AML-193 (cell line): Measurements from ENCODE around the gene SNTA1.
"Not testable (repeated sequence)": the region's sequence is repeated elsewhere in the genome, so short reads cannot be mapped to it uniquely, and the experiment has no call there.

Experiments used
- DNase-seq, 2 experiments: peaks; one replicate each; lab custom pipeline; 2025; lab: John Stamatoyannopoulos, UW

SNTA1 gene

DNA sequence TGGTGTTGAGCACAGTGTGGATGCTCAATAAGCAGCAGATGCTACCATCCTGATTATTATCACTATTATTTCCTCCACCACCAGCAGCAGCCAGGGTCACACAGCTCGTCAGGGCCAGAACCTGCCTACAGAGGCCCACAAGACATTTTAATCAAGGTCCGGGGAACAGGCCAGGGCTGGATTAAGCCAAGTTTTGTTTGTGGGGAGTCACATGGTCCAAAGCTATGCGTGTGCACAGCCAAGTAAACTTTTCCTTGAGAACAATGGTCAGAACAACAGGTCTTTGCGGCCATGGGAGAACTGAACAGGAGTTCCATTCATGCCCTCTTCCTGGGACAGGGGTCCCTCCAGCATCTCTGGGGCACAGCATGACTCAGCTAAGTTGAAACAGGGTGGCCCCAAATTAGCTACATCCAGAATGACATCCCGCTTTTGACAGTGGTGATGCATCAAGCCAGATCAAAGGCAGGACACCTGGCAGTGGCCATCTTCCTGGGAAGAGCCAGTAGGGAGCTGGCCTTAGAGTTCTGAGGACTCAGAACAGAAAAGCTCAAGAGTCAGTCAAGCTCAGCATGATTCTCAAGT is 11.7 kb downstream of the SNTA1 start:
- no peak for DNase-seq

DNA sequence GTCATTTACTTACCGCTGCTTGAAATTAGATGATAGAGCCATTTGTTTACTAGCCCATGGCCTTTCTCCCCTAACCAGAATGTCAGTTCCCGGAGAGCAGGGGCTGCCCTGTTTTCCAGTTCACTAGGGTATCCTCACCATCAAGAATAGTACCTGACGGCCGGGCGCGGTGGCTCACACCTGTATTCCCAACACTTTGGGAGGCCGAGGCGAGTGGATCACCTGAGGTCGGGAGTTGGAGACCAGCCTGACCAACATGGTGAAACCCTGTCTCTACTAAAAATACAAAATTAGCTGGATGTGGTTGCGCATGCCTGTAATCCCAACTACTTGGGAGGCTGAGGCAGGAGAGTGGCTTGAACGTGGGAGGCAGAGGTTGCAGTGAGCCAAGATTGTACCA is 19.7 kb downstream of the SNTA1 start:
- DNase-seq, result not testable (repeated sequence)

- no peak for DNase-seq
These were observed 20.3 kb downstream of the SNTA1 start for GRCh38 chr20:33423141-33423834.

GRCh38 chr20:33419140-33419974 is 24.2 kb downstream of the SNTA1 start:
- no peak for DNase-seq

GRCh38 chr20:33418033-33418432 is 25.5 kb downstream of the SNTA1 start:
- DNase-seq, result no peak

DNA sequence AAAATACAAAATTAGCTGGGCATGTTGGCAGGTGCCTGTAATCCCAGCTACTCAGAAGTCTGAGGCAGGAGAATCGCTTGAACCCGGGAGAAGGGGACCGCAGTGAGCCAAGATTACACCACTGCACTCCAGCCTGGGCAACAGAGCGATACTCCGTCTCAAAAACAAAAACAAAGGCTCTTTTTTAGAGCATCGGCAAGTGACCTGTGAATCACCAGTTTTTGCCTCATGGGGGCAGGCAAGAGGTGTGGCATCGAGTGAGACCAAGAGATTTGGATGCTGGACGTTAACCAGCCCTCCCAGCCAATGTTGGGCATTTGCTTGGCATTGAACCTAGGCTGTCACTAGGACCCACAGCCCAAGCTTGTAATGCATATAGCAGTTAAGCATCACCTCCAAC is 27.6 kb downstream of the SNTA1 start:
- DNase-seq, result no peak

DNA sequence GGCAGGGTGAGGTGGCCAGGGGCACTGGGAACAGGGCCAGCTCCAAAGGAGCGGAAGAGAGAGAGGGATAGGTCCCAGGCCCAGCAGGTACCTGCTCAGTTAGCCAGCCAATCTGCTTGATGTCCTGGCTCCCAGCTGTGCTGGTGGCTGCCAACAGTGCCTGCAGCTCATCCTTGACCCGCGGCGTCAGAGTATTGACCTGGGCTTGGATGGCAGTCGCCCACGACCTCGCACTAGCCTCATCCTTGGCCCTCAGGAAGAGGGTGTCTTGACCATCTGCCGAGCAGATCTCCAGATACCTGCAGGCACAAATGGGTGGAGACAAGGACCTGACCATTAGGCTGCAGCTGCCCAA is 31.1 kb downstream of the SNTA1 start:
- DNase-seq, result no peak

DNA sequence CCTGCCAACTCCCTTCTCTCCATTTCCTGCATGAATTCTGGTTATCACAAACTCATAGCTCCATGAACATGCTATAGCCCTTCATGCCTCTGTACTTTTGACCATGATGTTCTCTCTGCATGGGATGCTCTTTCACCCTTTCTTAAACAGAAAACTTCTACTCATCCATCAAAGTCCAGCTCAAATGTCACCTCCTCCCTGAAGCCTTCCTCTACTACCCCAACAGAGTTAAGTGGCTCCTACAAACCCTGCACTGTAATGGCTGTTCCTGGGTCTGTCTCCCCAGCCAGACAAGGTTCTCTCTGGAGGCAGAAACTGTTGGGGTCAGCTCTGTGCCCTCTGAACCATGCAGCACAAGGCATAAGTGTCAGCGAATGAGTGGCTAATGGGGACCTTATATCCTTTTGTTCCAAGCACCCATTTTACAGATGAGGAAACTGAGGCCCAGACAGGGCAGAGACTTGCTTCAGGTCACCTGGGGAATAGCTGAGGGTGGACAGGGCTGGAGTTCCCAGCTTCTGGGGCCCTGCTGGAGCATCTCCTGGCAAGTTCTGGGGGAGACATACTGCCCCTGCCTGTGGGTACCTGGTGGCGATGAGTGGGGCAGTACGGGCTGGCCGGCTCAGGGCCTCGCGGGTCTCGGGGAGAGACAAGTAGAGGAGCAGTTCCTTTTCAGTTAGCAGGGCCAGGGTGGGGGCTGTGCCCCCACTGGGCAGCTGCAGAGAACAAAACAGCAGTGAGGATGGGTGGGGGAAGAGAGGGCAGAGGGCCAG is 31.7 kb downstream of the SNTA1 start:
- no peak for DNase-seq

GRCh38 chr20:33411242-33411641 is 32.3 kb downstream of the SNTA1 start:
- no peak for DNase-seq

DNA sequence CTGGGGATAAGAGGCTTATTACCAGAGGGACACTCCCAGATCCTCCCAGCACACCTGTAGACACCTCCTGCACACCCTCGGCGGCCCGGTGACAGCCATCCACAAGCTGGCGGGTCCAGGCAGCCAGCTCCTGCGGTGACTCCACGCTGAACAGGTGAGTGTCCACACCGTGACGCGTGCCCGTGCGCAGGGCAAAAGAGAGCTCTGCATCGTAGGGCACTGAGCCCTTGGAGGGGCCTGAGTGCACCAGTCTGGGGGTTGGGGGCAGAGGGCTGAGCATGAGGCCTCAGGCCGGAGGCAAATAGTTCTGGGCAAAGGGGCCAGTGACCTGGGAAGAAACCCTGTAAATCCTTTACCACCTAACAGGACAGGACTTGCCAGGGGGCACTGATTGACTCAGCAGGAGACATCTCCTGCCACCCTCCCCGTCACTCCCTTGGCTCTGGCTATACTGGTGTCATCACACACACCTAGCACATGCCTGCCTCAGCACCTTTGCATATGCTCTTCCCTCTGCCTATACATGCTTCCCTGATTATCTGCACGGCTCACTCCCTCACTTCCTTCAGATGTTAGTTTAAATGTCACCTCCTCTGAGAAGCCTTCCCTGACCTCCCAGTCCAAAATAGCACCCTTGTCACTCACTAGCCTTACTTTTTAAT is 33.4 kb downstream of the SNTA1 start:
- DNase-seq, result no peak

GRCh38 chr20:33408716-33409654 is 34.6 kb downstream of the SNTA1 start:
- DNase-seq, result no peak

- DNase-seq, result no peak
These were observed 35.2 kb downstream of the SNTA1 start for GRCh38 chr20:33408313-33408712.

GRCh38 chr20:33407796-33408195 is 35.8 kb downstream of the SNTA1 start:
- no peak for DNase-seq

- DNase-seq, result peak; percentile 10 to 12
These were observed 36.3 kb downstream of the SNTA1 start for GRCh38 chr20:33407251-33407650.

GRCh38 chr20:33404281-33404680 is 39.3 kb downstream of the SNTA1 start:
- no peak for DNase-seq

DNA sequence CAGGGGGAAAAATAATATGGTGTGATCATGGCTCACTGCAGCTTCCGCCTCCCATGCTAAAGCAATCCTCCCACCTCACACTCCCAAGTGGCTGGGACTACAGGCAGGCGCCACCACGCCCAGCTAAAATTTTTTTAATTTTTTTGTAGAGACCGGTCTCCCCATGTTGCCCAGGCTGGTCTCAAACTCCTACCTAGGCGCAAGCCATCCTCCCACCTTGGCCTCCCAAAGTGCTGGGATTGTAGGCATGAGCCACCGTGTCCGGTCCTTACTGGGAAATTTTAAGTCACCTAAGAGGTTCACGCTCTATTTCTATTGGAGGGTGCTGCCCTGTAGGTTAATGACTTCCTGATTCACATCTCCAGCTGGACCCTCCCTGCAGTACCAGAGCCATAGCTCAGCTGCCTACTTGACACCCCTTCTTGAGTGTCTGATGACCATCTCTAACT is 41.6 kb downstream of the SNTA1 start:
- DNase-seq, result peak in 1 of 2 experiments; percentile 21

DNA sequence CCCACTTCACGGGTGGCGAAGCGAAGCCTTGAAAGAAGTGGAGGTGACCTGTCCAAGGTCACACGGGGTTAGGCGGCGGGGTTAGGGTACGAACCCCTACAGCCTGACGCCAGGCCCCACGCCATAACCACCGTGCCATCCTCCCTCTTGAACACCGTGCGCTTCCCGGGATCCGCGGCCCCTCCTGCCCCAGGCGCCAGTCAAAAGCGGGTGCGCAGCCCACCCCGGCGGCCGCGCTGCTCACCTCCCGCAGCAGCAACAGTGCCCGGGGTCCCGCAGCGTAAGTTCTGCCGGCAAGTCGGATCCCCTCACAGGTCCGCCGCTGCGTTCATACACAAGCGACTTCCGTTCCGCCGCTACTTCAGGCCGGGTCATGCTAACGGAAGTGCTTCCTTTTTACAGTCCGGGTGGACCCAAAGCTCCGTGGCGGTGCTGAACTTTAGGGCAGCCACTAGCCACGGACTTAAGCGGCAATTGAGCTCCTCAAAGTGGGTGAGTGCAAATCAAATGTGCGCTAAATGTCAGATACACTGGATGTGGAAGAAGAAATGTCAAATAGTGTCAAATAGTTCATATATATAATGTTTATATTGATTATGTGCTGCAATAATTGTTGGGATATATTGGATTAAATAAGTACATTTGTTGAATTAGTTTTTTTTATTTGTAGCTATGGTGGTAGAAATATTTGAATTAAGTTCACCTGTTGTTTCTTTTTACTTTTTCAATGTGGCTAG is 42.2 kb downstream of the SNTA1 start, which contains the start of gene CDK5RAP1:
TSS of gene CDK5RAP1 (minus strand) at position 336 of the 737 bp plus-strand sequence. CDS start 4,455 bp downstream, outside the sequence.
- DNase-seq, result peak; percentile 70 to 82

GRCh38 chr20:33400812-33401183 is 42.8 kb downstream of the SNTA1 start:
- DNase-seq, result no peak

DNA sequence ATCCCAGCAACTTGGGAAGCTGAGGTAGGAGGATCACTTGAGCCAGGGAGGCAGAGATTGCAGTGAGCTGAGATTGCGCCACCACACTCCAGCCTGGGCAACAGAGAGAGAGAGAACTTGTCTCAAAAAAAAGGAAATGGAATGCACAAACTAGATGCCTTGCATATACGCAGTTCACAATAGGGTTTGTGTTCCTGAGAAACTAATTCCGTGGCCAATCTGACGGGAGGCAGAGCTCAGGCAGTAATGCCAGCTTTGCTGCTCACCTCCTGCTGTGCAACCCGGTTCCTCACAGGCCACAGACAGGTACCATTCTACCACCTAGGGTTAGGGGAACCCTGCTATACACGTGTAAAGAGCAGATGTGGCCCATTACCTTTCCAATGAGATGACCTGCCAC is 43.6 kb downstream of the SNTA1 start:
- DNase-seq, result peak; percentile 8 to 60

DNA sequence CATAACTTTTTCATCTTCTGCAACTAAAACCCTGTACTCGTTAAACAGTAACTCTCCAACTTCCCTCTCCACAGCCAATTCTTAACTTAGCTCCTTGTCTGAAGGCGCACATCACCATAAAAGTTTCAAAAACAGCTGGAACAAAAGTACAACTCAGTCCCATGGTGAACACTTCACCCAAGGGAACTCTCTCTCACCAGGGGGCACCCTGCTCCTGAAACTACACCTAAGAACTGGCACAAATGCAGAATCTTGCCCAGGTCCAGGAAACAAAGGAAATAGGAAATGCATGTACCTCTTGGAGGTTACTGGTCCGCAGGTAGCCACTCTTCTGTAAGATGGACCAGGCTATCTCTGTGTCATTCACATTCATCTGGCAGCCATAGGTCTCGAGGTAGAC is 48.8 kb downstream of the SNTA1 start:
- DNase-seq, result no peak
